GM12892 (cell line): ENCODE data around the gene PRPS1.

ENCODE experiments used
- POLR2A ChIP-seq: IDR thresholded peaks from 2 replicates; pipeline ENCODE4 v1.6.1; 2011; ENCODE audit warnings: low read depth, low read length, control low read depth
- POLR2AphosphoS5 ChIP-seq: IDR thresholded peaks from 2 replicates; pipeline ENCODE4 v1.6.1; 2011; ENCODE audit warnings: low read depth, low read length, control low read depth
- TAF1 ChIP-seq: IDR thresholded peaks from 2 replicates; pipeline ENCODE4 v1.6.1; 2011; ENCODE audit warnings: low read depth, mild to moderate bottlenecking, control low read depth, low read length, borderline replicate concordance

DNA sequence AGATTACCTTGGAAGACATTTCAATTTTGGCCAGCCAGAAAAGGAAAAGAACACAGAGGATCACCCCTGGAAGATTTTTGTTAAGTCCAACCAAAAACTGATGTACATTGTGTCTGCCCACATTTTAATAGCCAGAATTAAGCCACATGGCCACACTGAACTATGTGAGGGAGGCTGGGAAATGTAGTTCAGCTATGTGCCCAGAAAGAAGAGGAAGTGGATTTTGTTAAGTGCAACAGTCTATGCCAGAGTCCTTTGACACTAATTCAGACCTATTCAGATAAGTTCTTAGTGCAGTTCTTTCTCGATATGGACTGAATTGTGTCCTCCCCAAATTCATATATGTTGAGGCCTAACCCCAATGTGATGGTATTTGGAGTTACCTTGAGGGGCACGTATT, 18.4 kb downstream of the PRPS1 start:
- no peak for TF ChIP-seq POLR2A
- no peak for TF ChIP-seq POLR2AphosphoS5
- TF ChIP-seq TAF1, result no peak
